Smooth muscle cell (in vitro differentiated cells): ENCODE measurements around the gene REL. TPM values are rescaled to one million over a fixed set of nuclear protein-coding genes. Genes with fewer than 3 reads are reported as not detected.
A peak's percentile ranks its signal among the peaks of the same experiment; 100 is the strongest.

Experiments used
- DNase-seq: peaks from one replicate; lab custom pipeline; 2025; ENCODE audit not compliant: unreplicated experiment; lab: John Stamatoyannopoulos, UW
- H2AFZ ChIP-seq: fragments of 200-600 bp; sonication (generic); 2 replicates; pipeline ENCODE4 v1.6.0; 2016; ENCODE audit warnings: antibody characterized with exemption, low read depth, mild to moderate bottlenecking
- H3F3A ChIP-seq: fragments of 200-600 bp; sonication (generic); 2 replicates; pipeline ENCODE4 v1.6.0; 2017; ENCODE audit warnings: antibody characterized with exemption, low read depth
- H3K27ac ChIP-seq: fragments of 200-600 bp; sonication (generic); 2 replicates; pipeline ENCODE4 v1.5.1; 2016; ENCODE audit warnings: low read depth, mild to moderate bottlenecking
- H3K27me3 ChIP-seq: fragments of 200-600 bp; sonication (generic); 2 replicates; pipeline ENCODE4 v1.6.1; 2016; ENCODE audit warnings: low read depth, mild to moderate bottlenecking
- H3K36me3 ChIP-seq: fragments of 200-600 bp; sonication (generic); 2 replicates; pipeline ENCODE4 v1.5.1; 2016; ENCODE audit warnings: low read depth
- H3K4me1 ChIP-seq: fragments of 200-600 bp; sonication (generic); 2 replicates; pipeline ENCODE4 v1.5.1; 2016; ENCODE audit warnings: low read depth
- H3K4me2 ChIP-seq: fragments of 200-600 bp; sonication (generic); 2 replicates; pipeline ENCODE4 v1.6.0; 2016; ENCODE audit warnings: mild to moderate bottlenecking
- H3K4me3 ChIP-seq: fragments of 200-600 bp; sonication (generic); 2 replicates; pipeline ENCODE4 v1.5.1; 2016; ENCODE audit warnings: mild to moderate bottlenecking
- H3K79me2 ChIP-seq: fragments of 200-600 bp; sonication (generic); 2 replicates; pipeline ENCODE4 v1.6.0; 2016; ENCODE audit warnings: low read depth, mild to moderate bottlenecking
- H3K9ac ChIP-seq: fragments of 200-600 bp; sonication (generic); 2 replicates; pipeline ENCODE4 v1.6.0; 2016; ENCODE audit warnings: low read depth
- H3K9me3 ChIP-seq: fragments of 200-600 bp; sonication (generic); replicated peaks from 2 replicates; pipeline ENCODE4 v1.5.1; 2016; ENCODE audit warnings: low read depth
- H4K20me1 ChIP-seq: fragments of 200-600 bp; sonication (generic); 2 replicates; pipeline ENCODE4 v1.6.0; 2016; ENCODE audit warnings: low read depth
- CTCF ChIP-seq: fragments of 200-600 bp; sonication (generic); IDR thresholded peaks from 2 replicates; pipeline ENCODE4 v1.5.1; 2017; ENCODE audit warnings: borderline replicate concordance, mild to moderate bottlenecking, antibody characterized with exemption; ENCODE audit not compliant: insufficient read depth, poor library complexity, severe bottlenecking
- WGBS: methylation state at CpG from one replicate; pipeline ENCODE4 v1.1.7; 2016; ENCODE audit warnings: low lambda C conversion rate; 5-methylcytosine and 5-hydroxymethylcytosine counted together
- polyA plus RNA-seq: library from polyadenylated mRNA; unstranded; fragments of >200 nt; fragmentation: Nextera tagmentation; extraction: Ambion mirVana; gene quantifications from 2 replicates; pipeline ENCODE4 v1.2.1, GENCODE V29; 2016
- total RNA-seq: library from RNA; depleted of rRNA; stranded (reverse); fragments of >200 nt; gene quantifications from 2 replicates; pipeline ENCODE4 v1.2.3, GENCODE V29; 2014

The REL gene
- total and polyA plus RNA-seq, 2 experiments from 2014 or later: 2.3 to 15.3 TPM

GRCh38 chr2:60954139-60954538 lies 72.8 kb downstream of the REL start:
- H3K4me3 ChIP-seq: no peak overlapping the region
- H2AFZ ChIP-seq: no peak overlapping the region
- H3K9me3 ChIP-seq: no peaks in the 10 kb centered on the region
- H3F3A ChIP-seq: no peaks in the 10 kb centered on the region
- DNase-seq: no peak
- no peaks in the 10 kb centered on the region for H4K20me1 ChIP-seq
- H3K9ac ChIP-seq: no peak overlapping the region
- peaks cover 5% of the 10 kb centered on the region for H3K36me3 ChIP-seq
- H3K27ac ChIP-seq: no peak overlapping the region
- no peaks in the 10 kb centered on the region for H3K79me2 ChIP-seq
- H3K27me3 ChIP-seq: no peaks in the 10 kb centered on the region
- 76% methylated on average over 2 of the region's 2 CpGs for WGBS
- no peak overlapping the region for H3K4me2 ChIP-seq
- TF ChIP-seq CTCF: no peak
- no peaks in the 10 kb centered on the region for H3K4me1 ChIP-seq

- WGBS: 77% methylated on average over 8 of the region's 8 CpGs
- H3K4me1 ChIP-seq: no peaks in the 10 kb centered on the region
- DNase-seq: no peak
- no peaks in the 10 kb centered on the region for H3K9me3 ChIP-seq
- no peaks in the 10 kb centered on the region for H3K79me2 ChIP-seq
- no peak overlapping the region for H3K4me3 ChIP-seq
- no peaks in the 10 kb centered on the region for H3F3A ChIP-seq
- no peaks in the 10 kb centered on the region for H3K27me3 ChIP-seq
- TF ChIP-seq CTCF: no peak
- no peak overlapping the region for H2AFZ ChIP-seq
- H4K20me1 ChIP-seq: no peaks in the 10 kb centered on the region
- peaks cover 5% of the 10 kb centered on the region for H3K36me3 ChIP-seq
- H3K9ac ChIP-seq: no peak overlapping the region
- no peak overlapping the region for H3K27ac ChIP-seq
- no peak overlapping the region for H3K4me2 ChIP-seq
Observed at GRCh38 chr2:60957224-60957623, 75.8 kb downstream of the REL start.

- Histone ChIP-seq H2AFZ (no peak overlapping the region), H3K27me3 (no peaks in the 10 kb centered on the region), H4K20me1 (no peaks in the 10 kb centered on the region), H3K9me3 (no peaks in the 10 kb centered on the region), H3K4me1 (no peaks in the 10 kb centered on the region), H3K79me2 (no peaks in the 10 kb centered on the region), H3K27ac (no peak overlapping the region), H3K36me3 (peaks cover 5% of the 10 kb centered on the region), H3K4me2 (no peak overlapping the region), H3K4me3 (no peak overlapping the region), H3K9ac (no peak overlapping the region), H3F3A (no peaks in the 10 kb centered on the region)
- DNase-seq: no peak
- no peak for TF ChIP-seq CTCF
- WGBS: 90% methylated on average over 5 of the region's 5 CpGs
Observed at GRCh38 chr2:60957643-60958042, 76.3 kb downstream of the REL start.

- Histone ChIP-seq H2AFZ (no peak overlapping the region), H3K36me3 (peaks cover under 1% of the 10 kb centered on the region), H3K27ac (peak overlapping the region; percentile 79), H3K4me1 (no peaks in the 10 kb centered on the region), H3K27me3 (no peaks in the 10 kb centered on the region), H3K9me3 (no peaks in the 10 kb centered on the region), H4K20me1 (no peaks in the 10 kb centered on the region), H3K9ac (no peak overlapping the region), H3K79me2 (no peaks in the 10 kb centered on the region), H3F3A (no peaks in the 10 kb centered on the region), H3K4me3 (no peak overlapping the region), H3K4me2 (no peak overlapping the region)
- TF ChIP-seq CTCF: no peak
- DNase-seq: no peak
- WGBS: 78% methylated on average over 3 of the region's 3 CpGs
Observed at GRCh38 chr2:60958361-60958760, 77.0 kb downstream of the REL start.
